SK-N-MC (cell line): ENCODE results near the gene ALX4.

Experiments used
- EZH2 ChIP-seq: fragments of 200-600 bp; sonication (generic); IDR thresholded peaks from one replicate; pipeline ENCODE4 v1.6.1; 2017; ENCODE audit warnings: antibody characterized with exemption
- POLR2AphosphoS5 ChIP-seq: IDR thresholded peaks from 2 replicates; pipeline ENCODE4 v1.6.1; 2012; ENCODE audit warnings: mild to moderate bottlenecking, low read depth, low read length, borderline replicate concordance

DNA sequence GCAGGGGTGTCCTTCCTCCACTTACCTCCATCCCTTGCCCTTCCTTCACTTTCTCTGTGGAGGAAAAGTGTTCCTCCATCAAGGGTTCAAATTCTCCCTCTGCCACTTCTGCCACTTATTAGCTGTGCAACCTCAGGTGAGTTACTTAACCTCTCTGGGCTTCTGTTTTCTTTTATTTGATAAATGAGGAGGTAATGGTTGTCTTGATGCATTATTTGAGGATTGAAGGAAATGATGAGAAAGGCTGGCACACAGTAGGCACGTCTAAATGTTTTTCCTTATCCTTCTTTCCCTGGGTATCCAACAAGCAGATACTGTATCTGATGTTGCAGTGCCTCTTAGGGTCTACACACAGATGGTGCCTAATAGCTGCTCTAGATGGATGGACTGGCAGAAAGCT, 14.3 kb upstream of the ALX4 start:
- TF ChIP-seq POLR2AphosphoS5 (no peak), EZH2 (no peak)
